SK-N-SH treated with all-trans-retinoic acid at 6 μM for 48 hours (cell line): ENCODE results near the gene SLC2A11.

Experiments
- ATAC-seq: fragments of 200-7000 bp; cut with Tn5 transposase; 3 replicates; pipeline ENCODE4 v1.9.1; 2020; ENCODE audit warnings: mild to moderate bottlenecking, moderate library complexity
- ARNTL ChIP-seq: fragments of 450-650 bp; formaldehyde crosslinking; IDR thresholded peaks from 2 replicates; pipeline ENCODE4 v1.5.0; 2020; ENCODE audit warnings: low read depth, mild to moderate bottlenecking, moderate library complexity, borderline replicate concordance
- BACH2 ChIP-seq: fragments of 250-450 bp; sonication (Bioruptor Pico); IDR thresholded peaks from 2 replicates; pipeline ENCODE4 v1.9.0; 2021; ENCODE audit warnings: mild to moderate bottlenecking, borderline replicate concordance
- CREB5 ChIP-seq: fragments of 250-450 bp; sonication (Bioruptor Pico); IDR thresholded peaks from 2 replicates; pipeline ENCODE4 v1.5.1; 2020; ENCODE audit warnings: low read depth, mild to moderate bottlenecking, moderate library complexity
- CSDC2 ChIP-seq: fragments of 250-450 bp; sonication (Bioruptor Pico); IDR thresholded peaks from 2 replicates; pipeline ENCODE4 v1.5.0; 2020; ENCODE audit warnings: mild to moderate bottlenecking, moderate library complexity
- CSRNP3 ChIP-seq: fragments of 250-450 bp; sonication (Bioruptor Pico); IDR thresholded peaks from 2 replicates; pipeline ENCODE4 v1.5.1; 2021; ENCODE audit warnings: mild to moderate bottlenecking, moderate library complexity
- ESRRG ChIP-seq: fragments of 250-450 bp; sonication (Bioruptor Pico); IDR thresholded peaks from 2 replicates; pipeline ENCODE4 v1.6.1; 2021; ENCODE audit warnings: mild to moderate bottlenecking
- GLIS3 ChIP-seq: fragments of 250-450 bp; sonication (Bioruptor Pico); IDR thresholded peaks from 2 replicates; pipeline ENCODE4 v1.5.0; 2020; ENCODE audit warnings: mild to moderate bottlenecking, moderate library complexity
- ISL1 ChIP-seq: fragments of 250-450 bp; sonication (Bioruptor Pico); IDR thresholded peaks from 2 replicates; pipeline ENCODE4 v2.1.2; 2022; ENCODE audit warnings: mild to moderate bottlenecking, moderate library complexity
- OSR1 ChIP-seq: fragments of 250-450 bp; sonication (Bioruptor Pico); IDR thresholded peaks from 2 replicates; pipeline ENCODE4 v1.8.0; 2022; ENCODE audit warnings: moderate library complexity, mild to moderate bottlenecking, inconsistent platforms
- POU6F1 ChIP-seq: fragments of 250-450 bp; sonication (Bioruptor Pico); IDR thresholded peaks from 2 replicates; pipeline ENCODE4 v1.8.0; 2021; ENCODE audit warnings: low read depth, mild to moderate bottlenecking, moderate library complexity, borderline replicate concordance
- PPARA ChIP-seq: fragments of 250-450 bp; sonication (Bioruptor Pico); IDR thresholded peaks from 2 replicates; pipeline ENCODE4 v1.5.0; 2020; ENCODE audit warnings: mild to moderate bottlenecking, borderline replicate concordance
- RARB ChIP-seq: fragments of 250-450 bp; sonication (Bioruptor Pico); IDR thresholded peaks from 2 replicates; pipeline ENCODE4 v1.8.0; 2021; ENCODE audit warnings: mild to moderate bottlenecking, moderate library complexity
- SNAI2 ChIP-seq: fragments of 250-450 bp; sonication (Bioruptor Pico); IDR thresholded peaks from 2 replicates; pipeline ENCODE4 v1.5.0; 2020; ENCODE audit warnings: mild to moderate bottlenecking, moderate library complexity
- TCF4 ChIP-seq: fragments of 250-450 bp; sonication (Bioruptor Pico); IDR thresholded peaks from 2 replicates; pipeline ENCODE4 v1.8.0; 2021; ENCODE audit warnings: mild to moderate bottlenecking, moderate library complexity, borderline replicate concordance
- TOX ChIP-seq: fragments of 250-450 bp; sonication (Bioruptor Pico); IDR thresholded peaks from 2 replicates; pipeline ENCODE4 v1.8.0; 2021; ENCODE audit warnings: mild to moderate bottlenecking, moderate library complexity, borderline replicate concordance
- ZC3H10 ChIP-seq: fragments of 250-450 bp; sonication (Bioruptor Pico); IDR thresholded peaks from 2 replicates; pipeline ENCODE4 v1.5.1; 2021; ENCODE audit warnings: mild to moderate bottlenecking, moderate library complexity
- ZFP3 ChIP-seq: fragments of 250-450 bp; sonication (Bioruptor Pico); IDR thresholded peaks from 2 replicates; pipeline ENCODE4 v1.5.0; 2020; ENCODE audit warnings: mild to moderate bottlenecking, moderate library complexity
- ZFP30 ChIP-seq: fragments of 450-650 bp; formaldehyde crosslinking; IDR thresholded peaks from 2 replicates; pipeline ENCODE4 v1.5.0; 2022; ENCODE audit warnings: mild to moderate bottlenecking, moderate library complexity
- ZNF565 ChIP-seq: fragments of 450-650 bp; formaldehyde crosslinking; conservative IDR thresholded peaks from 2 replicates; pipeline ENCODE4 v1.5.0; 2020; ENCODE audit warnings: low read depth, mild to moderate bottlenecking, moderate library complexity
- ZNF70 ChIP-seq: fragments of 450-650 bp; formaldehyde crosslinking; IDR thresholded peaks from 2 replicates; pipeline ENCODE4 v1.5.0; 2020; ENCODE audit warnings: mild to moderate bottlenecking, moderate library complexity

Gene SLC2A11

GRCh38 chr22:23883658-23884057 lies 26.0 kb downstream of the SLC2A11 start (continued):
- no peak for TF ChIP-seq POU6F1 (CRISPR knock-in tag)
- no peak for TF ChIP-seq ESRRG (CRISPR knock-in tag)
- TF ChIP-seq TCF4 (CRISPR knock-in tag) = no peak
- no peak for TF ChIP-seq OSR1

GRCh38 chr22:23884140-23884539 lies 26.5 kb downstream of the SLC2A11 start:
- TF ChIP-seq BACH2 (CRISPR knock-in tag) = no peak
- no peak for TF ChIP-seq ZFP30 (CRISPR knock-in tag)
- TF ChIP-seq CREB5 (CRISPR knock-in tag) = no peak
- TF ChIP-seq RARB (CRISPR knock-in tag) = no peak
- TF ChIP-seq CSDC2 (CRISPR knock-in tag) = no peak
- TF ChIP-seq GLIS3 = no peak
- no peak for TF ChIP-seq ZNF565
- no peak for TF ChIP-seq TCF4 (CRISPR knock-in tag)
- TF ChIP-seq TOX (CRISPR knock-in tag) = no peak
- TF ChIP-seq PPARA (CRISPR knock-in tag) = no peak
- no peak for TF ChIP-seq SNAI2 (CRISPR knock-in tag)
- TF ChIP-seq POU6F1 (CRISPR knock-in tag) = no peak
- TF ChIP-seq ARNTL (CRISPR knock-in tag) = no peak
- TF ChIP-seq OSR1 = no peak
- no peak for ATAC-seq

GRCh38 chr22:23888615-23889401 lies 31.1 kb downstream of the SLC2A11 start:
- no peak for TF ChIP-seq POU6F1 (CRISPR knock-in tag)
- no peak for TF ChIP-seq ZC3H10 (CRISPR knock-in tag)
- no peak for TF ChIP-seq CSRNP3
- no peak for TF ChIP-seq ZFP3
- no peak for TF ChIP-seq ZNF70
- TF ChIP-seq CREB5 (CRISPR knock-in tag) = no peak
- TF ChIP-seq ARNTL (CRISPR knock-in tag) = no peak
- TF ChIP-seq BACH2 (CRISPR knock-in tag) = no peak
- no peak for TF ChIP-seq TOX (CRISPR knock-in tag)
- no peak for TF ChIP-seq ZFP30 (CRISPR knock-in tag)
- TF ChIP-seq ZNF565 = no peak
- no peak for TF ChIP-seq ISL1
- no peak for TF ChIP-seq SNAI2 (CRISPR knock-in tag)
- ATAC-seq = peak; percentile 71
